Fibroblast of skin of back (primary cell): ENCODE results near the gene NLRP1.
"Not testable (repeated sequence)": the region's sequence is repeated elsewhere in the genome, so short reads cannot be mapped to it uniquely, and the experiment has no call there.

ENCODE experiments used
- DNase-seq: peaks from one replicate; pipeline ENCODE4 v3.0.0-alpha.2; 2013

The NLRP1 gene

DNA sequence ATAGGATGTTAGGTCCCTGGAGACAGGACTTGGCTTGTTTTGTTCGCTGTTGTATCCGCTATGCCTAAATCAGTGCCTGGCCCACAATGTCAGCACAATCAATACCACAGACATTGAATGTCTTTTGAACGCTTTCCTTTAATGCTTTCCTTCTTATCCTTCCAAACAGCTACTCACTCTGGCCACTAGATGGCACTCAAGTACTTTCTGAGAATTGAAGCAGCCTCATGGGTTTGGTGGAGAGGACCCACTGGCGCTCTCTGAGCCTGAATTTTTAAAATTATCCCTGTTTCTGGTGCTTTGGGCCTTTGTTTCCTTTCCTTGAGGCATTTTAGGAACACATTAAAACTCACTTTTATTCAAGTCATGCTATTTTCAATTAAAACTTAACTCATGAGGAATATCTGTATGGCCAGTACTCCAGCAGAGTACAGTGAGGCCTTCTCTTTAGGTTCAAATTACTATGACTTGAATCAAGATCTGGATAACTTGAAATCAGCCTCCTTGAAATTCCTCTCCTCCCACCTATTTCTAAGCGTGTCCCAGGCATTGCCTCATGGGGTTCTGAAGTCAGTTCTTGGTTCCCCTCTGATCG, 3.2 kb upstream of the NLRP1 start:
- DNase-seq: peak; percentile 84

GRCh38 chr17:5585836-5586521, 1.7 kb upstream of the NLRP1 start:
- peak; percentile 18 for DNase-seq

DNA sequence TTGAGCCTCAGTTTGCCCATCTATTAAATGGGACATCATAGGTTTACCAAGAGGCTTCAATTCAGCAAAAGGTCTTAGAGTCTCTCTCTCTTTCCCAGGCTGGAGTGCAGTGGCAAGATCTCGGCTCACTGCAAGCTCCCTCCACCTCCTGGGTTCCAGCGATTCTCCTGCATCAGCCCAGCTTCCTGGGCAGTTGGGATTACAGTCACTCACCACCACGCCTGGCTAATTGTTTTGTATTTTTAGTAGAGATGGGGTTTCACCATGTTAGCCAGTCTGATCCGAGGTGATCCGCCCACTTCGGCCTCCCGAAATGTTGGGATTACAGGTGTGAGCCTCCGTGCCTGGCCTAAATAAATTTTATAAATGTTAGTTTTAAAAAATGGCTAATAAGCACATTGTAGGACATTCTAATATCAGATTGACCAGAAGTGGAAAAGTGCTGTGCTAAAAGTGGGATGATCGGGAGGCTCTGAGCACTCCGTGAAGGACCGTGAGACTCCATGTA, 1.0 kb upstream of the NLRP1 start:
- DNase-seq: no peak

- DNase-seq: no peak
Measured at GRCh38 chr17:5583426-5584382, 605 bp downstream of the NLRP1 start.

DNA sequence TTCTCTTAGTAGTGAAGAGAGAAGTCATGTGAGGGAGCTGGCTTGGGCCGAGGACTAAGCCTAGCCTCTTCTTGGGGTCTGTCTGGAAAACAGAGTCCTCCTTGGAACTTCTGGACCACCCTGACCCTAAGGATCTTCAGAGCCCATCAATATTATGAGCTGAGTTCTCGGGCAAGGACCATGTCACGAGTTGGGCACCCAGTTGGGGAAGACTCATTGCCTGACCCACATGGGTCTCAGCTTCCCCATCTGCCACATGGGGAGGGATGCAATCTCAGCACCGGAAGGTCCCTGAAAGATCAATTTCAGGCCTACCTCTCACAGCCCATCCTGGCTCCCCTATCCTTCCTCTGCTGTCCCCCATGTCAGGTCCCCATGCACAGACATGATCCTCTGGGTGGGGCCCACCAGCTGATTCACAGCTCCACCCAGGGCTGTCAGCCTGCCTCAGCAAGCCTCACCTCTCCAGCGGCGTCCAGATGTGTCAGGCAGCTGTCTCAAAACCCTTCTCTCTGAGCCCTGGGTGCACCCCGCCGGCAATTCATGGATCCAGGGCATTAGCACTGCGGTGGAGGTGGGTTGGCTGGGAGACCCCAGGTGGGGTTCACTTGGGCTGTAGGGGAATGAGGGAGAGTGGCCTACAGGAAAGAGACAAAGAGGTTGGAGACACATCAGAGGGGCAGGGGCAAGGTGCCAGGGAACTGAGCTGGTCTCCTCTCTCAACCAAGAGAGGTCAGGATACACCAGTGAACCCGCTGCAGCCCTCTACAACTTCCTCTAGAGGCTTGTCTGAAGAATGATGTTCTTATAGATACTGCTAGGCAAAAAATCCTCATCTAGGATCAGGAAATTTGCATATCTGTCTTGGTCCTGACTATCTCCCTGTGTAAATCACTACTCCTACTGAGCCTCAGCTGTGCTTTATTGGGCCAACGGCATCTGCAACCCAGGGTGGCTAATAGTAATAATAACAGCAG, 1.8 kb downstream of the NLRP1 start:
- no peak for DNase-seq

DNA sequence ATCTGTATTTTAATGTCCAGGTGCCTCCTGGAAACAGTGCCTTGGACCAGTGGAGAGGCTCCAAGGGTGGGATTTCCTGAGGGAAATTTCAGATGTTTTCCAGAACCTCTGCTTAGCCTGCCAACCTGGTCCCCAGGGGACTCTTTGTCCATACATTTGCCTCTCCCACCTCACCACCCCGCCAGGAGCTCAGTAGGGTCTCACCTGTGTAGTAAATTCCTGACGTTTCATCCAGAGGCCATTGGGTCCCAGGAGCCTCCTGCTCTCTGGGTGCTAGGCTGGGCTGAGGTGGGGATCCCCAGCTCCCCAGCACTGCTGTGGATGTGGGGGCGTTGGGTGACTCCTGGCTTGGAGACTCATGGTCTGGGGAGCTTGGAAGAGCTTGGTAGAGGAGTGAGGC, 2.7 kb downstream of the NLRP1 start:
- DNase-seq: no peak

GRCh38 chr17:5580969-5581368, 3.3 kb downstream of the NLRP1 start:
- DNase-seq: no peak

- DNase-seq: no peak
Measured at GRCh38 chr17:5580367-5580766, 3.9 kb downstream of the NLRP1 start.

GRCh38 chr17:5578768-5579167, 5.5 kb downstream of the NLRP1 start:
- DNase-seq: not testable (repeated sequence)

- DNase-seq: not testable (repeated sequence)
Measured at GRCh38 chr17:5573017-5573416, 11.3 kb downstream of the NLRP1 start.

DNA sequence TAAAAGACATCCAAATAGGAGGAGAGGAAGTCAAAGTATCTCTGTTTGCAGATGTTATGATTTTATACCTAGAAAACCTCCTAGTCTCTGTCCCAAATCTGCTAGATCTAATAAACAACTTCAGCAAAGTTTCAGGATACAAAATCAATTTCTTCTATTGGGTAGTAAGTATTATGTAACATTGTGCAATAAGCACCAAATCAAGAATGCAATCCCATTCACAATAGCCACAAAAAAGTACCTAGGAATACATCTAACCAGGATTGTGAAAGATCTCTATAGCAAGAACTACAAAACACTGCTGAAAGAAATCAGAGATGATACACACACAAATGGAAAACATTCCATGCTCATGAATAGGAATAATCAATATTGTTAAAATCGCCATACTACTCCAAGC, 13.0 kb downstream of the NLRP1 start:
- no peak for DNase-seq

DNA sequence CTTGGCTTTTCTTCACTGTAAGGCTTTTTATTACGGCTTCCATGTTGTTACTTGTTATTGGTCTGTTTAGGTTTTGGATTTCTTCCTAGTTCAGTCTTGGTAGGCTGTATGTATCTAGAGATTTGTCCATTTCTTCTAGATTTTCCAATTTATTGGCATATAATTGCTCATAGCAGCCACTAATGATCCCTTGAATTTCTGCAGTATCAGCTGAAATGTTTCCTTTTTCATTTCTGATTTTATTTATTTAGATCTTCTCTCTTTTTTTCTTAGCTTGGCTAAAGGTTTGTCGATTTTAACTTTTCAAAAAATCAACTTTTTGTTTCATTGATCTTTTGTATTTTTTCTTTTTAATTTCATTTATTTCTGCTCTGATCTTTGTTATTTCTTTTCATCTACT, 18.5 kb downstream of the NLRP1 start:
- DNase-seq: no peak

- DNase-seq: peak; percentile 86
Measured at GRCh38 chr17:5563456-5563855, 20.9 kb downstream of the NLRP1 start.

GRCh38 chr17:5562661-5563360, 21.5 kb downstream of the NLRP1 start:
- DNase-seq: no peak

DNA sequence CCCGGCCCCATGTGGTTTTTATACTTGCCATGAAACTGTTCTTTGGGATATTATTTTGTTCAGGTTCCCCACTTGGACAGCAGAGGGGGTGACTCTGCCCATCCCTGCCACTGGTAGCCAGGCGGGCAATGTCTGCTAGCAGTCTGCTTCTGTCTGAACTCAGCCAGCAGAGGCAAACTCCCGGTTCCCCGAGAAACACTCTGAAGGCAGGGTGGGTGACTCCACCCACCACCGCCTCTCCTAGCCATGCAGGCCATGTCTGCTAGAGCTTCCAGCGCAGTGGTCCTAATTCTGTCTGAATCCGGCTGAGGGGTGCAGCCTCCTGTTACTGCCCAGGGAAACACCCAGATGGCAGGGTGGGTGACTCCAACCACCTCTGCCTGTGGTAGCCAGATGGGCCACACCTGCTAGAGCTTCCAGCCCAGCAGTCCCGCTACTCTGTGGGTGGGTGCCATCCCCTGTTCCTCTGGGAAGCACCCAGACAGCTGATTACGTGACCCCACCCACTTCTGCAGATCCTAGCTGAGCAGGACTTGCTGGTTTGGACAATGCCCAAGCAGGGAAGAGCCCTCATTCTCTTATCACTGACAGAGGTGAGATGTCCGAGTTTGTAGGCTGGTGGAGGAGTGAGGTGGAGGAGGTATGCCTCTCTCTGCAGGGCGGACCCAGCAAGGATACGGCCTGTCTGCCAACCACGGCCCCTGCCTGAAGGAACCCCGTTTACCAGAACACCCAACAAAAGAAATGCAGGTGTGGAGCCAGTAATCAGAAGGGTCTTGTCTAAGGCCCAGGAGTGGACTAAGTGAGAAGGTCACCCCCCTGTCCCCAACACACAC, 22.4 kb downstream of the NLRP1 start:
- DNase-seq: no peak

DNA sequence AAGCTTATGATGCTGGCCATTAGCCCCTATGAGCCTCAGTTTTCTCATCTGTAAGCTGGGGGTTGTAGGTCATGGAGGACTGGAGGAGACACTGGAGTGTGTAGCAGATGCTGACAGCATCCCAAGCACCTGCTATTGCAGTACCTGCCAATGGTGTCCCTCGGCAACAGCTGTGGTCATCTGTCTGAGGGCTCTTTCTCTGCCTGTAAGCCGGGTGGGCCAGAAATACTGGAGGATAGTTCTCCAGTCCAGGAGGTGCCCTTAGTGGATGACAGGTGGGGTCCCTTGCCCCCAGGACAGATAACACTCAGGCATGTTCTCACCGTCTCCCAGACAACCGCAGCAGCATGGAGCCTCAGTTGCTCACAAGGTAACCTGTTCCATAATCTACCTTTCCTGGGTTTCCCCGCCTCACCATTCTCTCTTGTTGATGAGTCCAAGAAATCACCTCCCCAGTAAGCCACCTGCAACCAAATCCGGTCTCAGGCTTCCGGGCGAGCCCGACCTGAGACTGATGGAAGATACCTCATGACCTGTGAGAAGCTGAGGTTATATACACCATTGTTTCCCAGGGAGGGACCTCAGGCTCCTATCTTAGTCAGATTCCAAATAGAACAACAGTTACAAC, 23.8 kb downstream of the NLRP1 start:
- no peak for DNase-seq

DNA sequence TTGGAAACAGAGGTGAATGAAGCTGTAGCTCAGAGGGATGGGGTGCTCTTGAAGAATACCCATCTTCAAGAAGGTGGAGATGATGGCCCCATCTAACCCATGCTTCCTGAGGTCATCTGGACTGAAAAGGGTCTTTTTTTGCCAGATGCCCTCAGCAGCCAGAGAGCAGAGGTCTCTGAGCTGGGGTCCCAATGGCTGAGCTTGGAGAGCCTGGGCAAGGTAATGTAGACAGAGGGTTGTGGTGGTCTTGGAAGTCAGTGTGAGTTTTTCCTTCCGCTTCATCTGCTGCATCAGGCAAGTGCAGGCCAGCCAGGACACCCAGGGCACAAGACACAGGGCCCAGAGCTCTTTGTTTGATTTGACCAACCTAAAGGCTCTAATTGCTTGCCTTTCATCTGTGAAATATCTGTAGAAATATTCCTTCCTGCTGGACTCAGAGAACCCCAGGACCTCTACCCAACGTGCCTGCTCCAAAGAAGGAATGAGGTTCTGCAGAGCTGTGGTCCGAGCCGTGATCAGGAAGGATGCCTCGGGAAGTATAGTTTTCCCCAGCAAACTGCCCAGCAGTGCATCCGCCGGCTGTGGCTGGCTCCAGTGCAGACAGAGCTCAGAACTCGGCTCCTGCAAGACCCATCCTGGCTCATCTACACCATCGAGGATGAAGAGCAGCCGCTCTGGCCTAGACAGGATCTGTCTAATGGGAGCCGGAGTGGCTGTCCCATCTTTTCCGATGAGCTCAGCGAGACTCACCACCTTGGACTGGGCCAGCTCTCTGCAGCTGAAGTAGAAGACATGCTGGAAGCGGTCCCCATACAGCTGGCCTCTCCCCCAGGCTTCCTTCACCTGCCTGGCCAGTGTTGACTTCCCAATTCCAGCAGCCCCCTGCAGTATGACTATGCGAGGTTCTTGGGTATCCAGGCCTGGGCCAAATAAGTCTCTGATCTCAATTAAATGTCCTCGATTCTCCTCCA, 25.2 kb downstream of the NLRP1 start:
- DNase-seq: no peak

DNA sequence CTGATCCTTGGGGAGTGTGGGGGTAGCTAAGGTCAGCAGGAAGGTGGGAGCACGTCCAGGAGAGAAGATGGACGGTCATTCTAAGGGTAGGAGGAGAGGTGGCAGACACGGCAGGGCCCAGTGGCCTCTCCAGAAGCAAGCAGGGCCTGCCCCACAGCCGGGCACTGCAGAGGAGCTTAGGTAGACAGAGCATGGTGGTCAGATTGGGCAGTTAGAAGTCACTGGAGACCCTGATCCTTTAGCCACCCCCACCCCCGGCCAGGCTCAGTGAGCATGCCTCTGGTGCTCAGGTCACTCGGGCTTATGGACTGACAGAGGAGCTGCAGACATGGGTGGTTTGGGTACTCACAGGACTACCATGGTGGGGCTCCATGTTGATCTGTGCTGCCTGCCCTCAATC, 26.3 kb downstream of the NLRP1 start:
- DNase-seq: no peak

DNA sequence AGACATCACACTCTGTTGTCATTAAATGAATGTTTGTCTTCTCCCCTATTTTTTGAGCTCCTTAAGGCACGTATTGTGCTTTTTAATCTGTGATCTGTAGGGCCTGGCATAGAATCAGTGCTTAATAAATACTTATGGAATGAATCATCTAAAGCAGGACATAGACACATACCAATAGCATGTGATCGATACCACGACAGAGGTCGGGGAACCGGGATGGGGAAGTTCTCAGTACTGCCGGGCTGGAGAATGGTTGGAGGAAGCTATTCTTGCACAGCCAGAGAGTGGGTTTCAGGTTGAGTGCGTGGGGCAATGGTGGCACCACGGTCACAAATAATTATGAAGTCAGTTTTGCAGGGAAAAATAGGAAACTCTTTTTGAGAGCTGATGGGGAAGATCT, 26.8 kb downstream of the NLRP1 start:
- DNase-seq: peak; percentile 81
